ENCODE results near the gene LRRFIP1.
"Not testable (repeated sequence)": the region's sequence is repeated elsewhere in the genome, so short reads cannot be mapped to it uniquely, and the experiment has no call there.

Gene LRRFIP1

GRCh38 chr2:237732070-237732469, 104.7 kb downstream of the LRRFIP1 start:
- DNase-seq = no peak

DNA sequence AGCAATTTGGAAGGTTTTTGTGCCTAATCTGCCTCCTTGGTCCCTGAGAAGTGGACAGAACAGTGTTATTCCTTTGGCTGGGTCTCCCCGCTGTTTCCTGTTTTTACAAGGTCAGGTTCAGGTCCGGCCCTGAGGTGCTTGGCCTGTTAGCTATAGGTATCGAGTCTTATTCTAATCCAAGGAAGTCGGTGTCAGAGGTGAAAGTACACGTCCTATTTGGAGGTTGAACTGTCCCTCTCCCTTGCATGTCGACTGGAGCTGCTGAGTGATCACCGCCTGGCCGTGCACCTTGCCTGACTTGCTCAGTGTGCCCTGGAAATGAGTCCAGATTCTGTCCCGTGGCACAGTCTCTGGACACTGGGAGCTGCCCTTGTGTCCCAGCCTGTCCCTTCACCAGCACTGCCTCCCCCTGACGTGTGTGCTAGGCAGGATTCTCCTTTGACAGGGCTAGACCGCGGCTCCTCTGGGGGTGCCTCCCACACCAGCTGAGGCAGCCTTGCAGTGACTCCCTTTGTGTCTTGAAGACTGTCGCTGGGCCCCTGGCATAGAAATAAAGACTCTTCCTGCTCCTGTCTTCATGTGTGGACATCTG, 105.5 kb downstream of the LRRFIP1 start:
- DNase-seq = no peak

DNA sequence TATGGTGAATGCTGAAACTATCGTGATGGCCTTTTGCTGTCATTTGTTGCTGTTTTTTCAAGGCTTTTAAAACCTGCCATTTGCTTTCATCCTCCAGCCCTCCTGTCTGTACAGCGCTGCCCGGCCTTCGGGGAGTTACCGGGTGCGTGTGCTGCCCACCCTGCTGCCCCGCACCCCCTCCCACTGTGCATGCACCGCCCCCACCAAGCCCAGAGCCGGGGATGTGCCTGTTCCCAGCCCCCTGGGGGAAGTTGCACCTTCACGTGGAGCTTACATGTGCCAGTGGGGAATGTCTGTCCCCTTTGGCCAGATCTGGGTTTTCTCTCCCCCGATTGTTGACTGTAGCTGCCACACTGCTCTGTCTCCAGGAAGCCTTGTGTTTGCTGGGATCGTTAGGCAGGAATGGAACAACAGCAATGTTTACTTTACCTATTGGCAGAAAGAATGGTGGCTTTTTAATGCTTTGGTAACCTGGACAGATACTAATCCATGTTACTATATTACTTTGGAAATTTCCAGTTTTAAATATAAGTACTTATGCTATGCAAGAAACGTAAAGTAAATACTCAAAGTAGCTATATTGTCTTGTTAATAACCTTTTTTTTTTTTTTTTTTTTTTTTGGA, 106.4 kb downstream of the LRRFIP1 start:
- DNase-seq = no peak

DNA sequence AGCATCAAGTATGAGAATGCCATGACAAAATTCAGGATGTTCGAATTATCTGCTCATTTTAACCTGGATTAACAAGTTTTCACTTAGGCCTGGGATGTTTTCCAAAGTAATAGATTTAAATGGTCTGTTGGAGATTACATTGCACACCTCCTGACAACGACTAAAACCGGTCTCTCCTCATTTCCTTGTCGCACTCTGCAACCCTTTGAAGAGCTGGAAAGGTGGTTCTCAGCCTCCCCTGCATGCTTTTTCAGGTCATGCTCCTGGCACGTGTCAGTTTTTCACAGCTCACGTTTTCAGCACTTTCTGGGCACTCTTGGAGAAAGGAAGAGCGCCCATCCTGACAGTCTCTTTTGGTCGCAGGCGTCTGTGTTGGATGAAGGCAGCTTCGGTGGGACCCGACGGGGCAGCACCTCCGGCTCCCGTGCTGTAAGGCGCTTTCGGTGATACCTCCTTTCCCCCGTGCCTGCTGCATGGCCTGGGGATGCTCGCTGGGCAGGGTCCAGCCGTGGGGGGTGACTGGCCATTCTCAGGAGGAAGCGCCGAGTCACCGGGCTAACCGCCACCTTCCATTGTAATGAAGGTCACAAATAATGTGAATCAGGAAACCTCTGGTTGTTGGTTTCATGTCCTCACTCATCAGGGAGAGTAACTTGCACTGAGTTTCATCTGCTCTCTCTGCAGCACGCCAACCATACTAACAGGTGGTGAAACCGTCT, 107.7 kb downstream of the LRRFIP1 start:
- no peak for DNase-seq

DNA sequence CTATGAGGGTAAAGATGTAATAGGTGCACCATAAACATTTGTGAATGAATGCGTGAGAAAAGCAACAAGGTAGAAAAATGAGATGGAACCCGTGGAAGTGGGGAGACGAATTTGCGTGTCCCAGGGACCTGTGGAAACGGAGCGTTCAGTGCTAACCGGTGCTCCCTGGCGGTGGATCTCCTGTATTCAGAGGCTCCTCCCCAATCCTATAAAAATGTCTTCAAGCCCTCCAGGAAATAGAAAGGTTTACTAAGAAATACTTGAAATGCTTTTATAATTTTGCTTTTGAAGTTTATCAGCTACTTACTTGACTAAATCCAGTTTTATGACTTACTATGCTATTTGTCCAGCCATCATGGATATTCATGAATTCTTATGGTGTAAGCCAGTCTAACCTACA, 108.4 kb downstream of the LRRFIP1 start:
- DNase-seq = no peak

DNA sequence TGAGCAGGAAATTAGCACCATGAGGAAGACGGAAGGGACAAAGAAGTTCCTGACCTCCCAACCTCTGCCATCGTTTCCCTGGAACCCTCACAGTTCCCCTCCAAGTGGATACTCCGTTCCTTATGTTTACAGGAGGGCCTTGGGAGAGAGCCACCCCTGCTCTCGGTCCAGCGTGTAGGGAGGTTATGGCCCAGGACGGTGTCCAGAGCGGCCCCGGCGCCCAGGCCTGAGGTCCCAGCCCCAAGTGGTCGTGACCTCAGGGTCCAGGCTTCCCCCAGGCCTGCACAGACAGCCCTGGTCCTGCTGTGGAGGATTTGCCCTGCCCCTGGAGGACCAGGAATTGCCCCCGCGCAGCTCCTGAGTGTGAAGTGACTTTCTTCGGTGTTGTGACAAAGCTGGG, 109.4 kb downstream of the LRRFIP1 start:
- no peak for DNase-seq

- DNase-seq = no peak
Measured at GRCh38 chr2:237737196-237737865, 109.9 kb downstream of the LRRFIP1 start.

GRCh38 chr2:237738255-237738654, 110.9 kb downstream of the LRRFIP1 start:
- DNase-seq = no peak

- DNase-seq = no peak
Measured at GRCh38 chr2:237739101-237739500, 111.7 kb downstream of the LRRFIP1 start.

GRCh38 chr2:237742191-237742590, 114.8 kb downstream of the LRRFIP1 start:
- no peak for DNase-seq

DNA sequence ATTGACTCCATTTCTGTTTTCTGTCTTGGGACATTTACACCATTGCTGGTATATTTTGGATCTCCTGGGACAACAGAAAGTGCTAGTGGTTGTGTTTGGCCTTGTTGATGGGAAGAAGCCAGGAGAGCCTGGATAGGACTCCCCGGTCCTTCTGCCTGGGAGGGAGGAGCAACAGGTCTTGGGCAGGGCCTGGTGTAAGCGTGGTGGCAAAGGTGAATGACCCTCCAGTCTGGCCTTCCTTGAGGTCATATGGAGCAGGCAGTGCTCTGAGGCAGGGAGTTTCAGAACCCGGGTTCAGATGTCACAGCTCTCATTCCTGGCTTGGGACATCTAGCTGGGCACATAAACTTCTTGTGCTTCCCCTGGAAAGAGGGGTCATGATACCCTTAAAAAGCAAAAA, 115.2 kb downstream of the LRRFIP1 start:
- DNase-seq = no peak

GRCh38 chr2:237743024-237743423, 115.6 kb downstream of the LRRFIP1 start:
- DNase-seq = no peak

GRCh38 chr2:237743561-237744269, 116.3 kb downstream of the LRRFIP1 start:
- no peak for DNase-seq

DNA sequence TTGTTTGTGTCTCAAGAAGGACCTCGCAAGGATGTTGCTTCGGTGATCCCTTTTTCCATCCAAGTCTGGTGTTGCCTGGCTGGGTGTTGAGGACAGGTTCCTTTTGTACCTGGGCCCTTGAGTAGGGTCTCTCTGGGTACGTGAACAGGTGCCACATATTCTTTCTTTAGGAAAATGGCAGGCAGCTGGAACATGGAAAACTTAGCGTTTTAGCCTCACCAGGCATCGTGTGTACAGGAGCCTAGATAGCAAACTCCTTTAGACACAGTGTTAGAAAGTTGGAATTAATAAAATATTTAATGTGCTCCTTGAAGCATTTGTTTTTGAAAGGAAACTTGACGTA, 116.9 kb downstream of the LRRFIP1 start:
- no peak for DNase-seq

GRCh38 chr2:237744613-237745249, 117.3 kb downstream of the LRRFIP1 start:
- DNase-seq = peak; percentile 49

DNA sequence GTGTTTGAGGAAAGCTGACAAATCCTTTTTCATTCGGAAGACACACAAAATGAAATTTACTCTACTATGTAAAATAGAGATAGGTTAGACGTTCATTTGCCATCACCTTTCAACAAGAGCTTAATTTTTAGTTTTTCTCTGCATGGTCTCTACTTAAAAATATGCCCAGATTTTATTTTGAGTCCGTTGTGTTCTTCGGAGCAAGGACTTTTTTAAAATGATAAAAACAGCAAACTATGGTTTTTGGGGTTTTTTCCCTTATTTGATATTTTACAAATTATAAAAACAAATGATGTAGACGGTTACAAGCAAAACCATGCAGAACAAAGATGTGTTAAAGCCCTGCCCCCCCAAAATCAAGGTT, 117.8 kb downstream of the LRRFIP1 start:
- no peak for DNase-seq

DNA sequence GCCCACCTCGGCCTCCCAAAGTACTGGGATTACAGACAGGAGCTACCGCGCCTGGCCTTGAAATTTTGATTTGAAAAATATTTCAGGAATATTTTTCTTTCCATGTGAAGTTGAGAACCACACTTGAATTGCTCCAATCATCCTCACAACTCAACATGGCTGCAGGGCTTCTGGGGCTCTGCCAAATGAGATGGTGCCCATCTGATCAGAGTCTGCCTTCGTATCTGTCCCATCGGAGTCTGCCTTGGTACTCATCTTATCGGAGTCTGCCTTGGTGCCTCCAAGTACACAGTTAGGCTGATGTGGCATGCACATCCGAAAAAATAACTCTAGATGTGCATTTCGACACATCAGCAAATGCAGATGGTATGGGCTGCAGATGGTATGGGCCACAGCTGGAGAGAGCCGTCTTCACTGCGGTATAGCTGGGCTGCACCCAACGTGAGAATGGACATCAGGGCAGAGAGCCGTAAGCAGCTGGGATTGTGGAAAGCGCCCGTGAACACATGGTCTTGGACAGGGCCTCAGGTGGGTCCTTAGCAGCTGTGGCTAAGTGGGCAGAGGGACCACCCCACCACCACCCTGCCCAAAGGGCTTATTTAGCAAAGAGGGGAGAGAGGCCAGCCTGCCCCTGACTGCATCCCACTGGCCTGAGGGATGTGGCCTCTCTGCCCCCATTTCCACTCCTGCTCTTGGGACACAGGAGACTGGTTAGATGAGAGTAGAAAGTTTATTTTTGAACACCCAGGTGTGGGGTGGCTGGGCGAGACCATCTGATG, 119.1 kb downstream of the LRRFIP1 start:
- DNase-seq = no peak

DNA sequence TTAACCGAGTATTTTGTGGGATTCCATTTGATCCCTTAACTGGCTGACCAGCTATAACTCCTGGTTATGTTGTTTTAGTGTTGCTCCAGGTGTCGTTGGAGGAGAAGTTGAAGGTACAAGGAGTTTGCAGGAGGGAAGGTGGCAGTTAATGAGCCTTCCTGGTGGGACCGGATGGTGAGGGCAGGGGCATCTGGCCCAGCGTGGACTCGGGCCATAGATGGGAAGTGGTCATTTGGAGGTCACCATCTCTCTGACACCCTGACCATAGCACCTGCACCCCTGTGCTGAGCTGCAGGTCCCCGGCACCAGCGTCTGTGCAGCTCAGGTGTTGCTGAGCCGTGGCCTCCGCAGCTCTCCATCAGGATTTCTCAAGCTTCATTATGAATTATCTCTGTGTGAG, 119.8 kb downstream of the LRRFIP1 start:
- DNase-seq = no peak

DNA sequence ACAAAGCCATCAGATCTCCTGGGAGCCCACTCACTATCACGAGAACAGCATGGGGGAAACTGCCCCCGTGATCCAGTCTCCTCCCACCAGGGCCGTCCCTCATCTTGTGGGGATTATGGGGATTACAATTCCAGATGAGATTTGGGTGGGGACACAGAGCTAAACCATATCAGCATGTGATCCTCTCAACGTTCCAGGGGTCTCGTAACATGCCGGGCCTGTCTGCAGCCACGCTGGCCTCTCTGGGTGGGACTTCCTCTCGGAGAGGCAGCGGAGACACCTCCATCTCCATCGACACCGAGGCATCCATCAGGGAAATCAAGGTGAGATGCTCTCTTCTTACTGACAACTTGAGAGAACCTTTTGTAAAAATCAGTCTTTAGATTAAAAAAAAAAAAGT, 121.6 kb downstream of the LRRFIP1 start:
- no peak for DNase-seq

DNA sequence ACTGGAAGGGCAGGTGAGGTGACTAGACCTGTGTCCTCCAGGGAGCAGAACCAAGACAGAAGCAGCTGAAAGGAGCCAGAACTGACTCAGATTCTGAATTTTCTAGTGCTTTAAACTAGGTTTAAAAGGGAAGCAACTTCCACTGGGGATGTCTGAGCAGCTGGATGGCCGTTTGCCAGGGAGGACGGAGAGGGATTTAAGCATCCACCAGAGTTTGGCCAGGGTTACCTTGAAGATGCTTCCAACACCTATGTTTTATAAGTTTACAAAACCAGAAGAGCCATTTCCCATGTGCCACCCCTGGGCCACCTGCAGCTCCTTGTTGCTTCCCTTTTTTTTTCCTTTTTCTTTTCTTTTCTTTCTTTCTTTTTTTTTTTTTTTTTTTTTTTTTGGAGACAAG, 122.6 kb downstream of the LRRFIP1 start:
- no peak for DNase-seq

- DNase-seq = not testable (repeated sequence)
Measured at GRCh38 chr2:237750441-237750840, 123.1 kb downstream of the LRRFIP1 start.

DNA sequence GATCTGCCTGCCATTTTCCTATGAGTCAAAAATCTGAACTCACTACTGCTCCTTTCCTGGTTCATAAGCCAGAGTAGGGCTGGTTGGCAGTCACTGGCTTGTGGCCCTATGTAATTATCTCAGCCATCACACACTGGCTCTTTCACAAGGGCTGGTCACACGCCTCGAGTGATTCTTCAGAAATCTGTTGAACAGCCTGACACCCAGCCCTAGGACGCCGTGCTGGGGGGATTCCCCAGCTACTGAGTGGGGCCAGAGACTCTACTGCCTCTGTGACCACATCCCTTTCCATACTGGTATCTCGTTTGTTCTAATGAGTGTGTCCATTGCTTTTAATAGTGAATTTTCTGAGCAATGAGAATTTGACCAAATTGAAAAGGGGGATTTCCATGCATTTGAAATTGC, 125.4 kb downstream of the LRRFIP1 start:
- DNase-seq = no peak

Data from fibroblast of upper back skin (primary cell).